CD4-positive, alpha-beta T cell treated with Interleukin-17A for 1 hour (primary cell): ENCODE measurements around the gene BCL7C.
"Not testable (repeated sequence)": the region's sequence is repeated elsewhere in the genome, so short reads cannot be mapped to it uniquely, and the experiment has no call there.

Experiments
- DNase-seq: peaks from one replicate; pipeline ENCODE4 v3.0.0-alpha.2; 2020

BCL7C gene

GRCh38 chr16:30894540-30895368, 877 bp upstream of the BCL7C start:
- peak; percentile 20 for DNase-seq

DNA sequence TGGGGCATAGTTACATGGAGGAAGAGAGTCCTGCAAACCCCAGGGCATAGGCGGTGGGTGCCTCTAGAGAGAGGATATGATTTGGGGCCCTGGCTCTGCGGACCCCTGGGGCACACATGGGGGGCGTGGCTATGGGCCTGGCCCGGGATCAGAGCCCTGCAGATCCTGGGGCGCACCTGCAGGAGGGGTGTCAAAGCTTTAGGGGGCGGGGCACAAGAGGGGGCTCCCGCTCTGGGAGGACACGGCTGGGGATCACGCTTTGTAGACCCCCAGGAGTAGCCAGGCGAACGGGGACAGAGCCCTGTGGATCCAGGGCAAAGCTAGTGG, 497 bp downstream of the BCL7C start:
- peak; percentile 21 for DNase-seq

DNA sequence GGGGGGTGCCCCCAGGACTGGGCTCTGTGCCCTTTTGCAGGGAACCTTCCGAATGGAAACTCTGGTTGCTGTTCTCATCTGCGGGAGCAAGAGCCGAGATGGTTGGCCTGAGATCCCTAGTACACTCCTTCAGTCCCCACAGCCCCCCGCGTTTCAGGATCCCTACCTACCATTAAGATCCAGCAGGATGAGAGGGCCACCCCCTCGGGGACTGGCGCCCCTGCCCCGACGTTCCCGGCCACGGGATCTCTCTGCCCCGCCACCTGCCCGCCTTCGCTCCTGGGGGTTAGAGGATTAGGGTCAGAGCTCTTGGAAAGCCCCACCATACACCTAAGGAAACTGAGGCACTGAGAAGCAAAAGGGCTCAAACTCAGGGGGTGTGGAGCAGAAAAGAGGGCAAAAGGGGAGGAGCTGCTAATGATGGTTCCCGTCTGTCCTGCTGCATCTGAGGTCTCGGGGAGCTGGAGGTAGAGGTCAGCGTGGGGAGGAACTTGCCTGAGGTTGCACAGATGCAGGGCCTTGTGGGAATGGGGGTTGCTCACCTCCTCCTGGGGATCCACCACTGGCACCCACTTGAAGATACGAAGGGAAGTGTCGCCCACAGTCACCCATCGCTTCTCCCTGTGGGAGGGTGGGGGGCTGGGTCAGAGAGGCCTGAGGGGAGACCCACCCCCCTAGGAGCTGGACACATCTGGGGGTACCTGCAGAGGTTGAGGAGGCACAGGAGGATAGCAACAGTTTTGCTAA, 1.0 kb downstream of the BCL7C start:
- DNase-seq = no peak

GRCh38 chr16:30891043-30891823, 2.6 kb downstream of the BCL7C start:
- not testable (repeated sequence) for DNase-seq

GRCh38 chr16:30889721-30890120, 4.2 kb downstream of the BCL7C start:
- DNase-seq = no peak

GRCh38 chr16:30888856-30889499, 4.9 kb downstream of the BCL7C start:
- no peak for DNase-seq

DNA sequence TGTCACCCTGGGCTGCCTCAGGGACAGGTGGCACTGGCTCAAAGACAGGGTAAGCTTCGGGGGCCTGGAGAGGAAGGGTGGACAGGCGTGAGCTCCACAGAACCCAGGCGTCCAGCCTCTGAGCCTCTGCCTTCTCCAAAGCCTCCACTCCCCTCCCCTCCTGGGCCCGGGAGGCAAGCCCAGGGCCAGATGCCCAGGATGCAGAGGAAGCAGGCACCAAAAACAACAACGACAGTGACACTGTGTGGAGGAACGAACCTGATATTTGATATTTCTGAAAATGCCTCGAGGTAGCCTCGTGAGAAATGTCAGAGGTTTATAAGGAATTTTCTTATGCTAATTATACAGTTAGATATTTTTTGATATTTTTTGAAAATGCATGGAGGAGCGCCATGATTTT, 6.0 kb downstream of the BCL7C start:
- DNase-seq = no peak

GRCh38 chr16:30886145-30886544, 7.7 kb downstream of the BCL7C start:
- DNase-seq = no peak

DNA sequence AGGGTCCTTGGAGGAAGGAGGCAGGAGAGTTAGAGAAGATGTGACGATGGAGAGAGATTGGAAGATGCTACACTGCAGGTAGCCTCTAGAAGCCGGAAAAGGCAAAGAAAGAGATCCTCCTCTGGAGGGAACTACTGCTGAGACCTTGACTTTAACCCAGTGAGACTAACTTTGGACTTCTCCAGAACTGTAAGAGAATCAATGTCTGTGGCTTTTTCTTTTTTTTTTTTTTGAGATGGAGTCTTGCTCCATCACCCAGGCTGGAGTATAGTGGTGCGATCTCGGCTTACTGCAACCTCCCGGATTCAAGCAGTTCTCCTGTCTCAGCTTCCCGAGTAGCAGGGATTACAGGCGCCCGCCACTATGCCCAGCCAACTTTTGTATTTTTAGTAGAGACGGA, 8.7 kb downstream of the BCL7C start:
- no peak for DNase-seq

DNA sequence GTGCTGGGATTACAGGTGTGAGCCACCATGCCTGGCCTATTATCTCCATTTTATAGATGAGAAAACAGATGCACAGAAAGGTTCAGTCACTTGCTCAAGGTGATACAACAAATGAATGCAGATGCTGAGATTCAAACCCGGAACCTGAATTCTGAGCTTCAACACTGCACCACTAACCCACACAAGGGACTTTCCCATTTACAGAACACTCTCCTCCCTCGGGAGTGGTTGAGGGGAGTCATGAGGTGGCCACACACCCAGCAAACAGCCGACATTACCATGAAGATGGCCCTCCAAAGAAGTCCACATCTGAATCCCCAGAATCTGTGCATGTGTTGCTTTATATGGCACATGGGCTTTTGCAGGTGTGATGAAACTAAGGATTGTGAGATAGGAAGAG, 9.1 kb downstream of the BCL7C start:
- DNase-seq = no peak

DNA sequence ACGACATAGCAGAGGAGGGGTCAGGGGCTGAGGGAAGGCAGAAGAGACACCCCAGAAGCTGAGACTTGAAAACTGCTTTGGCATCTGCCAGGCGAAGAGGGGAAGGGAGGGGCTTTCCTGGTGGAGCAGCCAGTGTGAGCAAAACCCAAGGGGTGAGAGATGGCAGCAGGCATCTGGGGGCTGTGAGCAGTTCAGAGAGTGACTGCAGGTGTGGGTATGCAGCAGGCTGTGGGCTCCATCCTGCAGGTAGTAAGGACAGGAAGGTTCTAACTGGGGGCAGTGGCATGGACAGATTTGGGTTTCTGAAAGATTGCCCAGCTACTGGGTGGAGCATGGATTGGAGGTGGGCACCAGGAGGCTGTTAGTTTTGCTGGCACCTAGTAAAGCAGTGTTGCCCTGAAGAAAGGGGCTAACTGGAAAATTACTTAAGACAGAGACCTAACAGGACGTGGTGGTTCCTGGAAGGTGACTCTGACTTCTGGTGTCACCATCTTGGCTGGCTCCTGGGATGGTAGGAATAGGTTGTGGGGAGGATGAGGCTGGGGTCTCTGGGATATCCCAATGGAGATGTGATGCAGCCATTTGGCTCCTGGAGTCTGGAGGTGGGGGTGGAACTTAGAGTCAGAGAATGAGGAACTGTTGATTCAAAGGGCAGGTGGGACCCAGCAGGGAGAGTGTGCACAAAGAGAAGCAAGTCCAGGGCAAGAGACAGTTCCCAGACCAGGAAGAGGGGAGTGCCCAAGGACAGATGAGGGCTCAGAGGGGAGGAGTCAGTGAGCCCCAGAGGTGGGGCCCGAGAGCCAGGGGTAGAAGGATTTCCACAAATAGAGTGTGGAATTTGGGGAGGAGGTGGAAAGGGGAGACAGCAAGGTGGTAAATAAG, 11.2 kb downstream of the BCL7C start:
- no peak for DNase-seq

DNA sequence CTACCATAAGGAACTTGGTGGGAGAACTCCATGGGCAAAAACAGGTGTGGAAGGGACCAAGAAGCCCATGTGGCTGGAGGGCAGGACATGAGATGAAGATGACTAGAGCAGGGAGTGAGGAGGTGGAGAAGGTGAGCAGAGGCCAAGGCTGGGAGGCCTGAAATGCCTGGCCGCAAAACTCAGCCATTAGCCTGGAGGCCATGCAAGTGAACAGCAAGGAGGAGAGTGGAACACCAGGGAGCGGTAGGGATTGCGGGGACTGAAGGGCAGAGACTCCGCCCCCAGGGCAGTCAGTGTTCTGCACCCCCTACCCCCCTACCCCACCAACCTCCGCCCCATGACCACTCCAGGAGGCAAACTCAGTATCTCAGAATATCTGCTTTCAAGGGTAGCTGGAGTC, 17.0 kb downstream of the BCL7C start:
- DNase-seq = no peak

DNA sequence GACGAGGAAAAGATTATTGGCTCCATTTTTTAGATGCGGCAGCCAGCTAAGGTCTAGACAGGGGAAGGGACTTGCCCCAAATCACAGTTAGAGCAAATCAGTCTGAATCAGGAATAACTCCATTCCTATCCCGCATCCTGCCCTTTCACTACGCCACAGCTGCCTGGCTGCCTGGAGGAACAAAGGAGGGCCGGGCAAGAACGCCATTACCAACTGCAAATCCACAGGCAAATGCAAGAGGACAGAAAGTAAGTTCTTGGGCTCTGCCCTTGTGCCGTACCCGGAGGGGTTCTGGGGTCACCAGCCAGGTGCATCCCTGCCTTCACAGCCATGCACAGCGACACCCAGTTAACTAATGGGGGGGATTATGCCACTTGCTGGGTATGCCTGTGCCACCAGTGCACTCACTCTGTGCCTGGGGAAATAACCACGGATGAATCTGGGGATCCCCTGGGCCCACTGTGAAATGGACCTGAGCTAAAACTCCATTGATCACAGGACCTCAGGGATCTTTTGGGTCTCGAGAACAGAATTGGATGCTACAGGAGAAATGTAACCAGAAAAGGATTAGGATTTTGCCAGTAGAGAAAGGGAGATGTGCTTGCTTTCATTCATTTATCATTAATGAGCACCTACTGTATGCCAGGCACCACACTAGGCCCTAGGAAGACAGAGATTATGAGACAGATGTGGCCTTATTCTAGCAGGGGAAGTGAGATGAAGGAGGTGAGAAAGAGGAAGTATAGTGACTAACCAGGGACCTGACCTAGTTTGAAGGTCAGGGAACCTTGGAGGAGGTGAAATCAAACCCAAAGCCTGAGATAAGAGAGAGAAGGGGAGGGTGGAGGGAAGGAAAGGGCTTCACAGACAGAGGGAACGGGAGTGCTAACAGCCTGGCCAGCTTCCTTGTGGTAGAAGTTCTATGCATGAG, 17.7 kb downstream of the BCL7C start:
- peak; percentile 67 for DNase-seq

GRCh38 chr16:30874821-30875717, 18.8 kb downstream of the BCL7C start:
- DNase-seq = peak; percentile 91

- DNase-seq = no peak
Measured at GRCh38 chr16:30874244-30874820, 19.5 kb downstream of the BCL7C start.

DNA sequence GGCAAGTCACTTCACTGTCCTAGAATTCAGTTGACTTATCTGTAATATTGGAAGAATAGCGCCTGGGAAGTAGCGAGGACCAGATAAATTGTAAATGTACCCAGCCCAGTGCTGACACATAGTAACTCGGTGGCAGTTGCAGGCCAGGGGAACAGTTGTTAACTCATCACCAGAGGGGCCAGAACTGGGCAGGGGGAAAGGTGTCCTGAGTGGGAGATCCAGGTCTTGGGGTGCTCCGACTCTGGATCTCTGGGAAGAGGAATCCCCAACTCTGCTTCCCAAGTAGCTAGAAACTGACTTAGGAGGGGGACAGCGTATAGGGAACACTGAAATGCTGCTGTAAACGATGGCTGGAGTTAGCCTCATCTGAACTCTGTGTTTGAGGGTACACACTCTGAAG, 23.0 kb downstream of the BCL7C start:
- no peak for DNase-seq

DNA sequence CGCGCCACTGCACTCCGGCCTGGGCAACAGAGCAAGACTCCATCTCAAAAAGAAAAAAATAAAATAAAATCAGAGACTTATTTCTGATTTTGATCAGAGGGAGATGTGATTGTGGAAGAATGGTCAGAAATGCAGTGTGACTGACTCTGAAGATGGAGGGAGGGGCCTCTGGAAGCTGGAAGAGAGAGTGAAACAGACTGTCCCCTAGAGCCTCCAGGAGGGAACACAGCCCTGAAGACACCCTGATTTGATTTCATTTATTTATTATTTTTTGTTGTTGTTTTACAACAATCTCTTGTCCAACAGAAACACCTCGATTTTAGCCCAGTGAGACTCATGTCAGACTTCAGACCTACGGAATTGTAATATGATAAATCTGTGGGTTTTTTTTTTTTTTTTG, 26.1 kb downstream of the BCL7C start:
- no peak for DNase-seq

DNA sequence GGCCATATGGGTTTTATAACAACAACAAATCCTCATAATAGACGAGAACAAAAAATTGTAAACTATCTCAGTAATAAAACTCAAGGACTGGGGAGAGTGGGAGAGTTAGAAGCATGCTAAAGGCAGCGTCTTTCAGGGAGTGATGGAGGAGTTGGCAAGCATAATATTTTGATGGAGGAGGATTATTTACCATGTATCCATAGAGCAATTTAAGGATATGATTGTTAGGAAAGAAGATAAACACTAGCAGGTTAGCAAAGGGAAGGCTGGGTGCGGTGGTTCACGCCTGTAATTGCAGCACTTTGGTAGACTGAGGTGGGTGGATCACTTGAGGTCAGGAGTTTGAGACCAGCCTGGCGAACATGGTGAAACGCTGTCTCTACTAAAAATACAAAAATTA, 27.8 kb downstream of the BCL7C start:
- DNase-seq = no peak

- DNase-seq = not testable (repeated sequence)
Measured at GRCh38 chr16:30863178-30863577, 30.7 kb downstream of the BCL7C start.
